ENCODE results near the gene FMNL2.

GRCh38 chr2:152348388-152348787, 13.4 kb downstream of the FMNL2 start:
- TF ChIP-seq EZH2phosphoT487 (IDR thresholded peaks at IDR 0.05; ENCODE audit: insufficient read depth, low read depth) (no peak), EZH2 (IDR thresholded peaks at IDR 0.05; ENCODE audit: insufficient read depth, poor library complexity, severe bottlenecking) (no peak)
